Lung (tissue), 12 donors: ENCODE data around the gene TRIOBP. TPM values are rescaled to one million over a fixed set of nuclear protein-coding genes. Genes with fewer than 3 reads are reported as not detected.

ENCODE experiments used
- ATAC-seq: fragments of 200-7000 bp; cut with Tn5 transposase; one replicate; pipeline ENCODE4 v1.9.1; 2020; ENCODE audit warnings: moderate number of reproducible peaks; ENCODE audit not compliant: insufficient read depth, low FRiP score
- DNase-seq, 3 donors: peaks; one replicate each; pipeline ENCODE4 v3.0.0-alpha.2; 2013 to 2017
- H3K27ac ChIP-seq, 2 donors: one replicate each; pipeline ENCODE4 v1.5.1; 2013; ENCODE audit warnings: mild to moderate bottlenecking in 2 of 2, moderate library complexity in 2 of 2, control low read depth in 1 of 2, inconsistent platforms in 1 of 2, low read depth in 1 of 2, low read length in 1 of 2
- H3K27me3 ChIP-seq, 3 donors: one replicate each; pipeline ENCODE4 v1.5.1; 2013; ENCODE audit warnings: low read length in 2 of 3; ENCODE audit not compliant: control insufficient read depth in 3 of 3, insufficient read depth in 3 of 3
- H3K36me3 ChIP-seq, 4 donors: one replicate each; pipeline ENCODE4 v1.5.1; 2013; ENCODE audit warnings: low read length in 4 of 4, mild to moderate bottlenecking in 1 of 4, moderate library complexity in 1 of 4; ENCODE audit not compliant: control insufficient read depth in 4 of 4, insufficient read depth in 4 of 4
- H3K4me1 ChIP-seq, 5 donors: one replicate each; pipeline ENCODE4 v1.5.1; 2013; ENCODE audit warnings: low read length in 5 of 5, mild to moderate bottlenecking in 2 of 5, moderate library complexity in 1 of 5; ENCODE audit not compliant: control insufficient read depth in 5 of 5, insufficient read depth in 5 of 5
- H3K4me3 ChIP-seq: one replicate; pipeline ENCODE4 v1.5.1; 2013; ENCODE audit warnings: mild to moderate bottlenecking, control low read depth, moderate library complexity
- H3K9ac ChIP-seq, 2 donors: one replicate each; pipeline ENCODE4 v1.5.1; 2013; ENCODE audit warnings: low read length in 2 of 2, control low read depth in 1 of 2; ENCODE audit not compliant: insufficient read depth in 1 of 2
- H3K9me3 ChIP-seq, 4 donors: one replicate each; pipeline ENCODE4 v1.5.1; 2013; ENCODE audit warnings: low read length in 3 of 4, mild to moderate bottlenecking in 1 of 4, moderate library complexity in 1 of 4; ENCODE audit not compliant: control insufficient read depth in 4 of 4, insufficient read depth in 3 of 4
- WGBS, 2 donors: extraction: QIAGEN DNeasy Blood & Tissue Kit; methylation state at CpG; one replicate each; pipeline ENCODE4 v1.1.7; 2013; 5-methylcytosine and 5-hydroxymethylcytosine counted together
- polyA plus RNA-seq, 2 donors: library from polyadenylated mRNA; stranded (reverse); fragments of 200-250 nt; gene quantifications; one replicate each; pipeline ENCODE4 v1.2.1, GENCODE V29; 2013
- total RNA-seq, 2 donors: library from RNA; depleted of rRNA in 1 of 2; stranded (reverse); fragments of >200 nt in 1 of 2; gene quantifications; one replicate each; pipeline ENCODE4 v1.2.1, GENCODE V29; 2014 to 2021
- TF ChIP-seq, protein P1 (sequence below): IDR thresholded peaks from 2 replicates; pipeline ENCODE4 v1.5.1; 2012; ENCODE audit warnings: mild to moderate bottlenecking; ENCODE audit errors: control extremely low read depth, extremely low read depth
- donor health status: control.
- donor health status: control.
- donor health status: Bipolar disorder and iron deficiency.
- donor health status: healthy.
- donor health status: DM: yes; HTN: yes; CAD: no.

Gene TRIOBP
- total and polyA plus RNA-seq, 4 donors, result 37.1 to 105 (median 85.0) TPM

GRCh38 chr22:37771702-37772427 lies 75.0 kb downstream of the TRIOBP start:
- no peak for ATAC-seq
- WGBS, 2 donors, result 87 to 91% methylated on average over 17 of the region's 17 CpGs
- TF ChIP-seq, protein P1, sequence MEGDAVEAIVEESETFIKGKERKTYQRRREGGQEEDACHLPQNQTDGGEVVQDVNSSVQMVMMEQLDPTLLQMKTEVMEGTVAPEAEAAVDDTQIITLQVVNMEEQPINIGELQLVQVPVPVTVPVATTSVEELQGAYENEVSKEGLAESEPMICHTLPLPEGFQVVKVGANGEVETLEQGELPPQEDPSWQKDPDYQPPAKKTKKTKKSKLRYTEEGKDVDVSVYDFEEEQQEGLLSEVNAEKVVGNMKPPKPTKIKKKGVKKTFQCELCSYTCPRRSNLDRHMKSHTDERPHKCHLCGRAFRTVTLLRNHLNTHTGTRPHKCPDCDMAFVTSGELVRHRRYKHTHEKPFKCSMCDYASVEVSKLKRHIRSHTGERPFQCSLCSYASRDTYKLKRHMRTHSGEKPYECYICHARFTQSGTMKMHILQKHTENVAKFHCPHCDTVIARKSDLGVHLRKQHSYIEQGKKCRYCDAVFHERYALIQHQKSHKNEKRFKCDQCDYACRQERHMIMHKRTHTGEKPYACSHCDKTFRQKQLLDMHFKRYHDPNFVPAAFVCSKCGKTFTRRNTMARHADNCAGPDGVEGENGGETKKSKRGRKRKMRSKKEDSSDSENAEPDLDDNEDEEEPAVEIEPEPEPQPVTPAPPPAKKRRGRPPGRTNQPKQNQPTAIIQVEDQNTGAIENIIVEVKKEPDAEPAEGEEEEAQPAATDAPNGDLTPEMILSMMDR, result no peak

DNA sequence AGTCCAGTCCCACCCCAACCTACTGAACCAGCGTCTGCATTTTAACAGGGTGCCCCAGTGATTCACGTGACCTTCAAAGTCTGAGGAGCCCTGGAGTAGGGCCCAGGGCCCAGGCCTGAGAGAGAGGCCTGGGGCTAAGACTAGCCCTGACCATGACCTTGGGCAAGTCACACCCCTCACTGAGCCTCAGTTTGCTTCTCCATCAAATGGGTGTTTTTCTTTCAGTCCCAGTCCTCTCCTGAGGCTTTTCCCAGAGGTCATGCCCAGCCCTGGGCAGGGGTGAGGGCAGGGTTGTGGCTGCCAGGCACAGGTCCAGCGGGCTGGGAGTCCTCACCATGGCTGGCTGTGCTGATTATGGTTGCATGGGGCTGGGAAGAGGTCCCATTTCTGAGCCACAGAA lies 77.9 kb downstream of the TRIOBP start:
- Histone ChIP-seq H3K36me3 (peaks cover 10 to 39% (median 22%) of the 10 kb centered on the region in 4 donors), H3K9me3 (no peaks in the 10 kb centered on the region), H3K9ac (no peak overlapping the region), H3K27me3 (no peaks in the 10 kb centered on the region), H3K27ac (no peak overlapping the region), H3K4me1 (no peaks in the 10 kb centered on the region), H3K4me3 (no peak overlapping the region)
- ATAC-seq (no peak), DNase-seq (no peak)
- 94 to 97% methylated on average over 3 of the region's 3 CpGs for WGBS, 2 donors
- TF ChIP-seq, protein P1, result no peak

More at GRCh38 chr22:37771702-37772427, 75.0 kb downstream of the TRIOBP start:
- H3K27me3 ChIP-seq, result no peaks in the 10 kb centered on the region
- H3K4me3 ChIP-seq, result no peak overlapping the region
- no peak for DNase-seq
- no peaks in the 10 kb centered on the region for H3K4me1 ChIP-seq
- H3K9ac ChIP-seq, result no peak overlapping the region
- no peaks in the 10 kb centered on the region for H3K9me3 ChIP-seq
- peaks cover 21 to 56% (median 34%) of the 10 kb centered on the region in 4 donors for H3K36me3 ChIP-seq
- no peak overlapping the region for H3K27ac ChIP-seq

GRCh38 chr22:37775785-37776638 lies 79.2 kb downstream of the TRIOBP start:
- Histone ChIP-seq H3K36me3 (peaks cover 10 to 38% (median 21%) of the 10 kb centered on the region in 4 donors), H3K4me1 (no peaks in the 10 kb centered on the region), H3K27ac (no peak overlapping the region), H3K27me3 (no peaks in the 10 kb centered on the region), H3K9me3 (no peaks in the 10 kb centered on the region), H3K4me3 (no peak overlapping the region), H3K9ac (no peak overlapping the region)
- WGBS, 2 donors, result 89% methylated on average over 17 of the region's 17 CpGs
- ATAC-seq, result no peak
- TF ChIP-seq, protein P1, result no peak
- DNase-seq, result no peak
